Ovary (tissue), 3 donors: ENCODE results near the gene RAB6B.

Source experiments
- CTCF ChIP-seq, 3 donors: fragments of 450-650 bp in 2 of 3; fragments of 200-600 bp in 1 of 3; IDR thresholded peaks; one replicate each; pipeline versions ENCODE4 v1.5.1 to v1.8.0; 2016 to 2022; ENCODE audit warnings: antibody characterized with exemption in 3 of 3, mild to moderate bottlenecking in 1 of 3
- POLR2A ChIP-seq: fragments of 450-650 bp; IDR thresholded peaks from one replicate; pipeline ENCODE4 v1.6.1; 2017; ENCODE audit warnings: antibody characterized with exemption, mild to moderate bottlenecking, moderate library complexity
- donor health status: DM: no; HTN: no; CAD: no.

DNA sequence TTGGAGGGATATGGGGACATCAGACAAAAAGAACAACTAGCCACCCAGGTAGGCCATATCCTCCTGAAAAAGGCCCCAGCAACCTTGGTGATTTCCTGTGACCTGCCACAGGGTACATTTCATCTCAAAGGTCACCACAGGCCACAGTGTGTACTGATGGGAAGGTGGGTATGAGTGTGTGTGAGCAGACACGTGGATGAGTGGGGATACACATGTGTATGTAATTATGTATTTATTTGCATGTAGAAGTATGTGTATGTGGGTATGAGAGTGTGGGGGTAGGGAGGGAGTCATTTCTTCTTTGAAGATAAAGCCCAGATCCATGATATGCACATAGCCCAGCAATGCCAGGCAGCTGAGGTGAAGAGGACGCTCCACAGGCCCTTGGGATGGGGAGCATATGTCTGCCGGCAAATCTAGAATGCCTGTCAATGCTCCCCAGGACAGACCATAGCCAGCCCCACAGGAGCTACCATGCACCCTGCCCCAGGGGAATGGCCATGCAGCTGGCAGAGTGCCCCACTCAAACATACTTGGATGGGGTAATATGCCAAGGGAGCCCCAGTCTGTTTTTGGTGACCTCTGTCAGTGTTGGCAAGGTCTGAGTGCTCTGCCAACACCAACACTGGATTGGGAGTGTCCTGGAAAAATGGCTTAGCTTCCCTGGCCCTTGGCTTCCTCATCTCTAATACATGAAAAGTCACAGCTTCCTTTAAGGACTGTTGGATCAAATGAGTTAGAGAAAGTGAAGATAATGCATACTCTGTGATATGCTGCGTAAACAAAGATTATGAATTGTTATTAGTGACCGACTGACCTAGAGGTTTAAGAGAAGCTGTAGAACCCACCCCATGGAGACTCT lies 42.4 kb downstream of the RAB6B start:
- no peak for TF ChIP-seq POLR2A
- no peak for TF ChIP-seq CTCF (IDR thresholded peaks at IDR 0.05)
